GM12878 (cell line): Measurements from ENCODE around the gene RASGRP2. TPM values are rescaled to one million over a fixed set of nuclear protein-coding genes. Genes with fewer than 3 reads are reported as not detected.

Source experiments
- ATAC-seq: fragments of 200-7000 bp; cut with Tn5 transposase; 3 replicates; pipeline ENCODE4 v1.9.1; 2020; ENCODE audit warnings: mild to moderate bottlenecking, moderate library complexity
- Bru-seq: library from RNA; stranded (reverse); fragments of 400-500 nt; gene quantifications from one replicate; lab custom pipeline; 2021; lab: Mats Ljungman, UMichigan
- BruChase-seq, 2 experiments: library from RNA; stranded (reverse); fragments of 400-500 nt; gene quantifications; one replicate each; lab custom pipeline; 2021; lab: Mats Ljungman, UMichigan
- BruUV-seq: library from RNA; stranded (reverse); fragments of 400-500 nt; replicated peaks from 2 replicates; lab custom pipeline; 2021; lab: Mats Ljungman, UMichigan
- CTCF ChIA-PET: fragments of 300-600 bp; sonication (Branson Sonifier 250); formaldehyde crosslinking; extraction: SDS; loops from one replicate; lab custom pipeline; 2021; ENCODE audit warnings: inconsistent platforms; lab: Yijun Ruan, JAX
- POLR2A ChIA-PET: fragments of 350-600 bp; formaldehyde crosslinking; extraction: SDS; loops from one replicate; lab custom pipeline; 2021; ENCODE audit warnings: inconsistent platforms; lab: Charles Lee
- RAD21 ChIA-PET: fragments of 300-600 bp; sonication (Branson Sonifier 250); formaldehyde crosslinking; loops from one replicate; lab custom pipeline; 2023; ENCODE audit warnings: antibody characterized with exemption; ENCODE audit not compliant: unreplicated experiment; lab: Charles Lee
- SMC1A ChIA-PET: fragments of 300-600 bp; sonication (Branson Sonifier 250); formaldehyde crosslinking; loops from one replicate; lab custom pipeline; 2023; ENCODE audit not compliant: unreplicated experiment, uncharacterized antibody; lab: Charles Lee
- DNase-seq: peaks from one replicate; pipeline ENCODE4 v3.0.0-alpha.2; 2011; ENCODE audit warnings: low read depth, low spot score
- FAIRE-seq: peaks from 3 replicates; lab custom pipeline; 2011; peaks lifted over from hg19 to GRCh38; lab: Jason Lieb, UNC
- H2AFZ ChIP-seq: 2 replicates; pipeline ENCODE4 v1.6.0; 2011; ENCODE audit warnings: low read depth, low read length, control low read depth; ENCODE audit not compliant: control insufficient read depth
- H3K27ac ChIP-seq: 2 replicates; pipeline ENCODE4 v1.5.1; 2011; ENCODE audit warnings: control low read depth; ENCODE audit not compliant: control insufficient read depth, insufficient read depth
- H3K27me3 ChIP-seq, 2 experiments: replicated peaks in 1 of 2; 2 replicates each; pipeline versions ENCODE4 v1.6.0 to v1.6.1; 2011; ENCODE audit warnings: low read length in 1 of 2; ENCODE audit not compliant: control insufficient read depth in 2 of 2, insufficient read depth in 2 of 2
- H3K36me3 ChIP-seq, 2 experiments: 2 replicates each; pipeline ENCODE4 v1.5.1; 2011; ENCODE audit warnings: low read length in 1 of 2; ENCODE audit not compliant: control insufficient read depth in 2 of 2, insufficient read depth in 2 of 2
- H3K4me1 ChIP-seq: 2 replicates; pipeline ENCODE4 v1.6.1; 2011; ENCODE audit warnings: mild to moderate bottlenecking, low read length, moderate library complexity, mixed read lengths; ENCODE audit not compliant: control insufficient read depth, insufficient read depth
- H3K4me2 ChIP-seq: 2 replicates; pipeline ENCODE4 v1.6.0; 2011; ENCODE audit warnings: control low read depth; ENCODE audit not compliant: control insufficient read depth, insufficient read depth
- H3K4me3 ChIP-seq: fragments of 200-600 bp; sonication (generic); 2 replicates; pipeline ENCODE4 v1.5.1; 2016
- H3K79me2 ChIP-seq: 2 replicates; pipeline ENCODE4 v1.6.0; 2011; ENCODE audit warnings: low read length; ENCODE audit not compliant: control insufficient read depth, insufficient read depth
- H3K9ac ChIP-seq: 2 replicates; pipeline ENCODE4 v1.8.0; 2011; ENCODE audit warnings: low read length, control low read depth, mixed read lengths; ENCODE audit not compliant: control insufficient read depth, insufficient read depth
- H3K9me3 ChIP-seq: replicated peaks from 3 replicates; pipeline ENCODE4 v1.5.1; 2011; ENCODE audit warnings: mild to moderate bottlenecking, low read length; ENCODE audit not compliant: control insufficient read depth, insufficient read depth
- H4K20me1 ChIP-seq: 2 replicates; pipeline ENCODE4 v1.6.0; 2011; ENCODE audit not compliant: control insufficient read depth, insufficient read depth
- ATF7 ChIP-seq: fragments of 450-650 bp; IDR thresholded peaks from 2 replicates; pipeline ENCODE4 v1.6.1; 2016; ENCODE audit warnings: low read depth, mild to moderate bottlenecking
- BACH1 ChIP-seq: fragments of 450-650 bp; IDR thresholded peaks from 2 replicates; pipeline ENCODE4 v1.6.1; 2017; ENCODE audit warnings: mild to moderate bottlenecking, borderline replicate concordance
- BHLHE40 ChIP-seq, 2 experiments: fragments of 450-650 bp in 1 of 2; IDR thresholded peaks; 2 replicates each; pipeline ENCODE4 v1.6.1; 2011 to 2017; ENCODE audit warnings: low read depth in 2 of 2, borderline replicate concordance in 1 of 2, improper control_type of control experiment in 1 of 2, low read length in 1 of 2, mild to moderate bottlenecking in 1 of 2
- DPF2 ChIP-seq: fragments of 450-650 bp; IDR thresholded peaks from 2 replicates; pipeline ENCODE4 v1.6.1; 2017; ENCODE audit warnings: mild to moderate bottlenecking
- EGR1 ChIP-seq, 2 experiments: IDR thresholded peaks; 1 replicate in 1 of 2; 2 replicates in 1 of 2; pipeline ENCODE4 v1.6.1; 2011 to 2012; ENCODE audit warnings: low read depth in 2 of 2, low read length in 2 of 2, borderline replicate concordance in 1 of 2, mild to moderate bottlenecking in 1 of 2, moderate library complexity in 1 of 2
- ESRRA ChIP-seq: IDR thresholded peaks from 2 replicates; pipeline ENCODE4 v1.6.1; 2012; ENCODE audit warnings: mild to moderate bottlenecking, low read length, improper control_type of control experiment
- HDGF ChIP-seq: fragments of 450-650 bp; IDR thresholded peaks from 2 replicates; pipeline ENCODE4 v1.6.1; 2016; ENCODE audit warnings: antibody characterized with exemption
- IKZF1 ChIP-seq: fragments of 450-650 bp; conservative IDR thresholded peaks from 2 replicates; pipeline ENCODE4 v1.6.1; 2017; ENCODE audit warnings: antibody characterized with exemption, mild to moderate bottlenecking
- IKZF2 ChIP-seq, 2 experiments: fragments of 450-650 bp; IDR thresholded peaks; 2 replicates each; pipeline ENCODE4 v1.6.1; 2017; ENCODE audit warnings: mild to moderate bottlenecking in 2 of 2, moderate library complexity in 2 of 2
- KAT2A ChIP-seq: conservative IDR thresholded peaks from 2 replicates; pipeline ENCODE4 v1.6.1; 2011; ENCODE audit warnings: low read depth, low read length; ENCODE audit not compliant: control insufficient read depth
- NBN ChIP-seq: fragments of 450-650 bp; IDR thresholded peaks from 2 replicates; pipeline ENCODE4 v1.6.1; 2016
- NR2F1 ChIP-seq: fragments of 450-650 bp; conservative IDR thresholded peaks from 2 replicates; pipeline ENCODE4 v1.6.1; 2017; ENCODE audit warnings: mild to moderate bottlenecking
- PAX5 ChIP-seq: IDR thresholded peaks from 2 replicates; pipeline ENCODE4 v1.6.1; 2011; ENCODE audit warnings: low read depth, low read length, borderline replicate concordance
- RAD21 ChIP-seq: IDR thresholded peaks from 2 replicates; pipeline ENCODE4 v1.6.1; 2011; ENCODE audit warnings: mild to moderate bottlenecking, low read depth, low read length, moderate library complexity; ENCODE audit not compliant: insufficient read depth
- RUNX3 ChIP-seq: IDR thresholded peaks from 2 replicates; pipeline ENCODE4 v1.6.1; 2012; ENCODE audit warnings: low read length, inconsistent platforms
- SIN3A ChIP-seq: IDR thresholded peaks from 2 replicates; pipeline ENCODE4 v1.6.1; 2012; ENCODE audit warnings: low read depth, low read length, improper control_type of control experiment
- SRF ChIP-seq, 2 experiments: IDR thresholded peaks; 2 replicates each; pipeline ENCODE4 v1.6.1; 2011; ENCODE audit warnings: low read depth in 2 of 2, low read length in 2 of 2, mild to moderate bottlenecking in 1 of 2, moderate library complexity in 1 of 2
- USF2 ChIP-seq: IDR thresholded peaks from 2 replicates; pipeline ENCODE4 v1.6.1; 2011; ENCODE audit warnings: low read depth, low read length, improper control_type of control experiment, borderline replicate concordance
- WGBS: methylation state at CpG from one replicate; pipeline ENCODE4 v1.1.6; 2016; ENCODE audit warnings: low lambda C conversion rate; ENCODE audit not compliant: insufficient replicate concordance, insufficient coverage; ENCODE audit errors: missing lambda C conversion rate; 5-methylcytosine and 5-hydroxymethylcytosine counted together
- in situ Hi-C: fragments of 300-500 bp; cut with MboI; formaldehyde crosslinking; loops from 9 replicates; pipeline ENCODE4 v1.14.3; 2018; ENCODE audit warnings: mixed read lengths
- intact Hi-C: fragments of 100-400 bp; cut with micrococcal nuclease; formaldehyde crosslinking; loops from one replicate; pipeline ENCODE4 v1.14.2; 2022; ENCODE audit not compliant: unreplicated experiment
- long read RNA-seq, 2 experiments: library from polyadenylated mRNA; unstranded; transcript quantifications; one replicate each; pipeline ENCODE4 v2.0.0, GENCODE V29; 2019 to 2020
- polyA minus RNA-seq, 3 experiments: library from RNA; depleted of rRNA, polyadenylated mRNA; stranded (reverse); fragments of >200 nt; gene quantifications; 2 replicates each; pipeline ENCODE4 v1.2.3, GENCODE V29; 2011
- polyA plus RNA-seq, 11 experiments: library from polyadenylated mRNA; depleted of rRNA in 4 of 11; unstranded in 6 of 11; stranded (reverse) in 5 of 11; fragments of >200 nt; fragmentation: Nextera tagmentation in 4 of 11; fragmentation: Illumina TruSeq in 1 of 11; extraction: Ambion mirVana in 4 of 11; extraction: Trizol in 1 of 11; gene quantifications; 1 replicate in 1 of 11; 2 replicates in 10 of 11; pipeline versions ENCODE4 v1.2.1 to v1.2.3, GENCODE V29; 2011 to 2016; ENCODE audit warnings: inconsistent platforms in 2 of 11, missing spikeins in 2 of 11, low read depth in 1 of 11
- total RNA-seq, 4 experiments: library from RNA; depleted of rRNA in 3 of 4; stranded (reverse); fragments of >200 nt in 3 of 4; fragmentation: Illumina TruSeq in 1 of 4; extraction: Trizol in 1 of 4; gene quantifications; 2 replicates each; pipeline versions ENCODE4 v1.2.1 to v1.2.3, GENCODE V29; 2013 to 2021

Gene RASGRP2
- total RNA-seq (2013; cell fraction: nucleolus; rRNA removed), result 17.4 and 18.5 TPM in 2 replicates
- total RNA-seq (2014; rRNA removed), result 5.5 and 6.8 TPM in 2 replicates
- 1.7 and 3.0 TPM in 2 replicates for total RNA-seq (2014; rRNA removed; fragmentation: Illumina TruSeq; extraction: Trizol)
- total RNA-seq (2021), result 8.3 and 9.0 TPM in 2 replicates
- polyA plus RNA-seq (2011; ENCODE audit: low read depth), result 4.3 TPM
- polyA plus RNA-seq (2011; rRNA removed), result 3.0 and 6.2 TPM in 2 replicates
- polyA plus RNA-seq (2011; cell fraction: cytosol; rRNA removed), result 6.3 and 8.3 TPM in 2 replicates
- polyA plus RNA-seq (2011; cell fraction: nucleus; rRNA removed), result 39.4 and 45.3 TPM in 2 replicates
- polyA plus RNA-seq (2012), result 7.1 and 14.4 TPM in 2 replicates
- 2.6 and 2.7 TPM in 2 replicates for polyA plus RNA-seq (2014; fragmentation: Illumina TruSeq; extraction: Trizol)
- polyA plus RNA-seq (2014; fragmentation: Nextera tagmentation; extraction: Ambion mirVana), result under 1 TPM; 0.26 to 0.66 TPM
- polyA plus RNA-seq (2014; rRNA removed), result 7.0 and 11.2 TPM in 2 replicates
- polyA plus RNA-seq (2016; fragmentation: Nextera tagmentation; extraction: Ambion mirVana), result 1 to 10 TPM; 4.5 to 6.4 TPM
- polyA minus RNA-seq (2011; rRNA and poly(A)+ RNA removed), result 2.6 and 3.7 TPM in 2 replicates
- 2.1 and 3.2 TPM in 2 replicates for polyA minus RNA-seq (2011; cell fraction: cytosol; rRNA and poly(A)+ RNA removed)
- polyA minus RNA-seq (2011; cell fraction: nucleus; rRNA and poly(A)+ RNA removed), result 5.0 and 6.9 TPM in 2 replicates
- Bru-seq, nascent RNA, result percentile 46 among the genes with signal in this experiment
- BruChase-seq, experiment 1, labeled RNA remaining after a 6-hour chase, result percentile 54 among the genes with signal in this experiment
- BruChase-seq, experiment 2, labeled RNA remaining after a 2-hour chase, result percentile 47 among the genes with signal in this experiment
- long read RNA-seq, experiment 1, partial matches to known transcripts, result 3 of 5 reads
- long read RNA-seq, experiment 1, other reads (novel, unspliced or antisense), result 2 of 5 reads
- long read RNA-seq, experiment 2, result 0 reads

GRCh38 chr11:64743591-64744543 lies at the start of gene RASGRP2:
Gene RASGRP2, minus strand, starts transcription at chr11:64744142. Its CDS starts 1,276 bp downstream, at chr11:64742866.
- ChIA-PET POLR2A (interaction anchor here (0.8 kb wide), 1 partner anchor 28 kb away, joined by 4 read pairs; no protein-coding TSS in a partner anchor), CTCF (interaction anchor here (0.6 to 9.7 kb wide), 29 partner anchors 9 to 1968 kb away, joined by 3 to 86 read pairs (median 4); partner anchors contain the start of genes PRDX5 and SF1), RAD21 (interaction anchor here (0.6 to 3.6 kb wide), 9 partner anchors 17 to 105 kb away, joined by 3 to 21 read pairs (median 4); partner anchors contain the start of genes MEN1 and SF1), SMC1A (interaction anchor here (0.8 to 3.2 kb wide), 5 partner anchors 19 to 55 kb away, joined by 3 to 15 read pairs (median 8); no protein-coding TSS in a partner anchor)
- peak within 1 kb of the TSS; percentile 77; the same call in 1 of the 2 replicates for H2AFZ ChIP-seq
- H3K4me2 ChIP-seq, result peak within 1 kb of the TSS; percentile 98
- 2% methylated on average over 56 of the region's 57 CpGs for WGBS
- ATAC-seq, result peak; percentile 65
- H3K27me3 ChIP-seq, result peaks cover 0 to 5% of the 10 kb centered on the region in 2 experiments; a peak in 3 of 4 replicates
- no peak within 1 kb of the TSS for H3K27ac ChIP-seq
- no peak for DNase-seq
- FAIRE-seq, result peak; percentile 13
- in situ Hi-C loops (no loop called here), intact Hi-C loops (loop anchor here (1.0 to 2.0 kb wide), 5 partner anchors 23 to 295 kb away; no protein-coding TSS in a partner anchor)
- H3K36me3 ChIP-seq, result no peaks in the 10 kb centered on the region
- H3K9ac ChIP-seq, result peak within 1 kb of the TSS; percentile 34
- H3K9me3 ChIP-seq, result no peaks in the 10 kb centered on the region
- H4K20me1 ChIP-seq, result no peaks in the 10 kb centered on the region
- peak within 1 kb of the TSS; percentile 68 for H3K4me3 ChIP-seq
- H3K4me1 ChIP-seq, result peaks cover 29% of the 10 kb centered on the region
- BruUV-seq, result TSS peak; percentile 68
- H3K79me2 ChIP-seq, result no peaks in the 10 kb centered on the region
- TF ChIP-seq RUNX3, result peak; percentile 8; the same call in 1 of the 2 replicates
- peak; percentile 57; the same call in 1 of the 2 replicates for TF ChIP-seq NBN
- TF ChIP-seq ATF7, result peak; percentile 28; the same call in 1 of the 2 replicates
- peak; percentile 34; the same call in 1 of the 2 replicates for TF ChIP-seq IKZF1
- peak; percentile 29; the same call in 1 of the 2 replicates for TF ChIP-seq SIN3A
- no peak for TF ChIP-seq PAX5
- TF ChIP-seq USF2, result no peak
- TF ChIP-seq BACH1, result peak; percentile 12; the same call in 1 of the 2 replicates
- TF ChIP-seq HDGF, result peak; percentile 70; the same call in 1 of the 2 replicates
- peak; percentile 77 for TF ChIP-seq NR2F1
- 0 out of 4 replicates have a peak, but pooled peaks of 1 of the 2 experiments have one; percentile 3 for TF ChIP-seq IKZF2 (IDR thresholded peaks at IDR 0.05)
- peak; percentile 55 for TF ChIP-seq RAD21
- peak; percentile 46 for TF ChIP-seq DPF2
- TF ChIP-seq BHLHE40 (IDR thresholded peaks at IDR 0.05; ENCODE audit: borderline replicate concordance in 1 of 2, low read depth in 2 of 2, low read length in 1 of 2), result 0 out of 4 replicates have a peak, but pooled peaks of 1 of the 2 experiments have one; percentile 24
- no peak for TF ChIP-seq EGR1 (IDR thresholded peaks at IDR 0.05; ENCODE audit: borderline replicate concordance in 1 of 2, low read depth in 2 of 2, low read length in 2 of 2)
- TF ChIP-seq KAT2A, result no peak
- 0 out of 2 replicates have a peak, but pooled peaks have one; percentile 79 for TF ChIP-seq ESRRA
- 0 out of 4 replicates have a peak, but pooled peaks of 1 of the 2 experiments have one; percentile 22 for TF ChIP-seq SRF (IDR thresholded peaks at IDR 0.05; ENCODE audit: low read depth in 2 of 2, low read length in 2 of 2)
